ENCODE measurements around the gene SYT2.
"Not testable (repeated sequence)": the region's sequence is repeated elsewhere in the genome, so short reads cannot be mapped to it uniquely, and the experiment has no call there.

Gene SYT2

DNA sequence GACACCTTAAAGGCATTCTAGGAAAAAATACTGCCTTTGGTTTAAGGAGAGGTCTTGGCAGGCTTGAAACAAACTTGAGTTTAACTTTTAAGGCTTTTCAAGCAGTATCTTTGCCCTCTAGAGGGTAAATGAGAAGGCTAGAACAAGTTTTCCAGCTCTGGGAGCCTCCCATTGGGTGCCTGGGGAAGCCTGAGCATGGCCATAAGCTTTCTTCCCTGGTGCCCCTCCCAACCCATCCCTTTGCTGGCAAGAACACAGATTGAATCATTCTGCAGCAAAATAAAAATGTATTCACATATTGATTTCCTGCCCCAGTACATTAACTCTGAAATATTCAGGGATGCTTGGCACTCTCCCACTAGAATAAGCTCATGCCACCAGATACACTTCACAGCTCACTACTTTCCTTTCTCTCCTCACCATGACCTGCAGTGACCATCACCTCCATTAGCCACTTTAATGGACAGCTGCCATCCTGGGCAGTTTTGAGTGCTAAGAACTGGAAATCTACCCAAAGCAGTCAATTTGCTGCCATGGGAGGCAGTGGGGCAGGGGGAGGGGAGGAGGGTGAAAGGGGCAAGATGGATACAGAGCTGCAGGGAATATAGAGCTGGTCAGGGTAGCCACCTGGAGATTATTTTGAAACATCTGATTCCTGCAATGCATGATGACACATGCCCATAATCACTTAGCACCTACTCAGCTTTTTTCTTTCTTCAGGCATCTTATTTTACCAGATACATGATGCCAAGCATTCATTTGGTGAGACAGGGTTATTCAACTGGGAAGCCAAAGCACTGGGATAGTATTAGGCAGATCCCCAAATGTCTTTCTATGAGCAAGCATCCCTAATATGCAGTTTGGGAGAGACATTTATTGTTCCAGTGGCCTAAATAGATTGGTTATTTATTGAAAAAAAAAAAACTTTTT, 140.6 kb downstream of the SYT2 start:
- no peak for DNase-seq (ENCODE audit: low spot score)

DNA sequence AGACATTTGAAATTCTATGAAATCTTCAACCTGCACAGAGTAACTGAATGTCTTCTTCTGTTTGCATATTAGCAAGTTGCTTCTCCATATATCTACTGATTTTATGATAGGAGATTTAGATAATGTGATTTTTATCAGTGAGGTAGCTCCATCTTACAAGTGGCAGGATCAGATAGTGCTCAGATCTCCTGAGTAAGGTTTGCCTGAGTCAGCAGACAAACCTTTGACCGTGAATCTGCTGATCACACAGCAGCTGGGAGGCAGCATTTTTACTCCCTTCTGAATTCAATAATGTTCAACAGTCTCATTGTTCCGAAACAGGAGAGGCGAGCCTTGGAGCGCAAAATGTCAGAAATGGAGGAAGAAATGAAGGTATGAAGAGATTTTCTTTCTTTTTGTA, 141.4 kb downstream of the SYT2 start:
- DNase-seq (ENCODE audit: low spot score) = no peak

DNA sequence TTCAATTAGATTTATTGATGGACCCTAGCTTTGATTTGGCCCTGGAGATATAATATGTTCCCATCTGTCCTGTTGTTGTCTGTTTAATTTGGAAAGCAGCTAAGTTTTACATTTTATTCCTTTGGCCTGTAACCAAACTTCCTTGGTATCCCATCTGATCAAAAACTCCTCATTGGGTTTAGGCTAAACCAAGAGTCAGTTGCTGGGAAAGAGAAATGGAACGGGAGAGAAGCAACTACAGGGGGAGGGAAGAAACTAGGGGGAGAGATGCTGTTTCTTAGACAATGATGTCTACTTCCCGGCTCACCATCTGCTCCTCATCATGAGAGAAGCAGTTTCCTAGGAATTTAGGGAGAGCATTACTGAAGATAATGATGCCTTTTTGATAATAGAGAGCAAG, 141.8 kb downstream of the SYT2 start:
- DNase-seq (ENCODE audit: low spot score) = no peak

DNA sequence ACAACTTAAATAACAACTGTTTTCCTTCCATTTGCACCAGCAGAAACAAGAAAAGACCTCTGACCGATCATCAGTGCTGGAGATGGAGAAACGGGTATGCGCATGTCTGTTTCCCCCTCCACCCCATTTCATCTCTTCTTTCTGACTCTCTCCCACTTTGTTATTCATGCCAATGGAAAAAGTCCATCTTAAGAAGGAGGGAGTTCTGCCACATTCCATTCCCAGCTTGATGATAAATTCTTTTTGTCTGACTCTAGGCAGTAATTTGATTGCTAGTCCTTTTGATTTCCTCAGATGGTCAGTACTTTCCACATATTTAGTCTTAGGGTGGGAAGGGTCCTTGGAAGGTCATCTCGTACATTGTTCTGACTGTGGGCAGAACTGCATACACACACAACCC, 142.5 kb downstream of the SYT2 start:
- DNase-seq (ENCODE audit: low spot score) = no peak

DNA sequence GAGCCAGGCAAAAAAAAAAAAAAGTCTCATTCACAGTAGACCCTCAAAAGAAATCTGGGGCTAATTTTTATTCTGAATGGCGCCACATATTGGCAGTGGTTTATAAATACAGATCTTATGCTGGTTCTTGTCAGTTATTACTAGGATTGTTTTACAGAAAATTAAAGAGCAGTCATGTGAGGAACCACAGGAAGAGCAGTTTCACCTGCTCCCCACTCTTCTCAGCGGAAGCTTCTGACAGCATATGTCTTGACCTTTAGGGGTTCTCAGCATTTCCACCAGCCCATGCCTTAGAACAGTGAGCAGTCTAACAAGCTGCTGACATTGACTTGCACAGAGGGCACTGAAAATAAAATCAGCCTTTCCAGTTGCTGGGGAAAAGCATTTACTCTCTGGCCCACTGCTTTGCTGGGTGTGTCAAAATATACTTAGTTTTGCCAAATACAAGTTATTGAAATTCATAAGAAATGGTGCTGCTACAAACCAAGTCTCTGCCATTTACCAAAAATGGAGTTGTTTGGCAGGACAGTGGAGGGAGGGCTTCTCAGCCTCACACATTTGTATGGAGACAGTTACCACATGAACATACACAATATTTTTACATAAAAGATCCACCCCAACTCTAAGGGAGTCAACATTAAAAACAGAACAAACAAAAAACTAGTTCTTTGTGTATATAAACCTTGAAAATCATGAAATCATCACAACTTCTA, 144.2 kb downstream of the SYT2 start:
- DNase-seq (ENCODE audit: low spot score) = no peak

DNA sequence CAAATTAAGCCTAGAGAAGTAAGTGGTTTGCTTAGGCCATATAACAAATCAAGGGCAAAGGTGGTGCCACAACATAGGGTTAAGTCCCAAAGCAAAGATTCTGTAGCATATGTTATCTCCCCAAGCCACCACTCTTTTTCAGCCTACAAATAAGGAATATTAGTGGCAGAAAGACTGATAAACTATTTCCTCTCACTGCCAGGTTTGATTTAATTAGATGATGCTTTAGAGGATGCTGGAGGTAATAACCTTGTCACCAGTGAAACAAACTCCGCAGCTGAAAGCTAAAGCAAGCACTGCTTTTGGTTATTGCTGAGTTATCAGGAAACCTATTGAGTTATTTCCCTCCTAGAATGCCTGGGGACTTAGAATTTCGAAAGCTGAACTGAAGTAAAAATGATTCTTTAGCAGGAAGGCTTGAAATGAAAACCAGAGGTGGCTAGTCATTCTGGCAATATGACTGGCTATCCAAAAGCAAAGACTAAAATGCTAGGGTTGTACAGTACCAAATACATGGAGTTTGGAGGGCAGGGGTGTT, 145.2 kb downstream of the SYT2 start:
- no peak for DNase-seq (ENCODE audit: low spot score)

DNA sequence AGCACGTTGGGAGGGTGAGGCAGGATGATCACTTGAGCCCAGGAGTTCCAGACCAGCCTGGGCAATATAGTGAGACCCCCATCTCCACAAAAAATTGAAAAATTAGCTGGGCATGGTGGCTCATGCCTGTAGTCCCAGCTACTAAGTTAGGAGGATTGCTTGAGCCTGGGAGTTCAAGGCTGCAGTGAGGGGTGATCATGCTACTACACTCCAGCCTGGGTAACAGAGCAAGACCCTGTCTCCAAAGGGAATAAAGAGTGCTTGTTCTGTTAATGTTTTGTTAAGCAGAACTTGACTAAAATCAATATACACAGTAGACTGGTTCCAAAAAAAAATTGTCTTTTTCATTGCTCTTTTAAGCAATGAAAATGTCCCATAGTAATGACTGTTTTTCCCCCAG, 146.4 kb downstream of the SYT2 start:
- DNase-seq (ENCODE audit: low spot score) = no peak

DNA sequence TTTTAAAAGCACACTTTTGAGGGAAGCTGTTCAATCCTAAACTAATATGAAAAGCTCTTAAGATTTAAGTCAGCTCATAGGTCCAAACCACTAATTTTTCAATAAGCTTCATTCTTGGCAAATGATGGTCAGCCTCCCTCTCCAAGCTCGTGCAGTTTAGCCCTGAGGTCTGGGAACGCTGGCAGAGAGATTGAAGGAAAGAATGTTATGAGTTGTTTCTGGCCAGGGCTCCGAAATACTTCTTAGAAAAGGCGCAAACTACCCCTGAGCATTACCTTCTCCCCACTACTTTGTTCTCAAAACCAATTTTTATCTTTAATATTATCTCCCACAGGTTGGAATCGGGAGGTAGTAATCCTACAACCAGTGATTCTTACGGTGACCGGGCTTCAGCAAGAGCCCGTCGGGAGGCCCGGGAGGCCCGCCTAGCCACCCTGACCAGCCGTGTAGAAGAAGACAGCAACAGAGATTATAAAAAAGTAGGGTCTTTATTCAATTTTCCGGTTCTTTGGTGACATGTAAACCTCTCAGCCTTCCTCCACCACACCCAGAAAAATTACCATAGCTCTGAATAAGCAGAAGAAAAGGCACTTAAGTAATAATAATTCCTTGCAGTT, 147.7 kb downstream of the SYT2 start:
- no peak for DNase-seq (ENCODE audit: low spot score)

DNA sequence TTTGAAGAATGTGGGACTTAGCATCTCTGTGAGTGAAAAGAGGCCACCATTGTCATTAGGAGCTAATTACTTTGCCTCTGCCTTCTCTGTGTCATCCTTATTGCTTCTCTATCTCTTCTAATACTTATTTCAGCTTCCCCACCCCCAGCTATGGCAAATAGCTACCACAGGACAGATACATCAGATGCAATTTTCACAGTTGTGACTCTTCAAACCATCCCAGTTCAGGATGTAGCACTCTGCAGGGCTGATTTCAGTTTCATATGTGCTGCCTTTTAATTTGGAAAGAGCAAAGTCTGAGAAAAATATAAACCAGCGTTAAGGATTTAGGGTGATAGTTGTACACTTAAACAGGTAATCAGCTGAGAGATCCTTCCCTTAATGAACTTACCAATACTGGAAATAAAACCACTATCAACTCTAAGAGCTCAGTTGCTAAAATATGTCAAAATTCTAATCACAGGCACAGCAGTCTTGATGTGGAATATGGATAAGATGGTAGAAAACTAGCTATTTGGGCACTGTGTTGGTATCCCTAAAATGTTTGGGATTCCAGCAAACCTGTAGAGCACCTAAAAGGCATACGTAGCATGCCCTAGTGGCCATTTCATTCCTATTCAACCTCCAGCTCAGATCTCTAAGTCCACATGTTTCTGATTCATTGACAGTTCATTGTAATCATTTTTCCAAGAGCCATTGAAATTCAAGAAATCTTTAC, 148.4 kb downstream of the SYT2 start:
- DNase-seq (ENCODE audit: low spot score) = no peak

DNA sequence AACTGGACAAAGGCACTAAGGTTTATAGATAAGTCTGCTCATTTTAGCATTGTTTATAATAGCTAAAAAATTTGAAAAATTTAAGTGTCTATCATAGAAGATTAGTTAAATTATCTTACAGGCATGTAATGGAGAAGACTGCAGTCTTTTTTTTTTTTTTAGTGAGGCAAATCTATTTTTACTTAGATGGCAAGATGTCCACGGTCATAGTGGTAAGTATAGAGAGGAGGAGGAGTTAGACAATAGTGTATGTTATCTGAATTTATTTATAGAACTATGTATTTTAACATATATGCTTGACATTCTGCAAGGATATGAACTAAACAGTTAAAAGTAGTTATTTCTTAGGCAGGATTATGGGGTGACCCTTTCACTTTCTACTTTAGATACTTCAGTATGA, 149.0 kb downstream of the SYT2 start:
- no peak for DNase-seq (ENCODE audit: low spot score)

DNA sequence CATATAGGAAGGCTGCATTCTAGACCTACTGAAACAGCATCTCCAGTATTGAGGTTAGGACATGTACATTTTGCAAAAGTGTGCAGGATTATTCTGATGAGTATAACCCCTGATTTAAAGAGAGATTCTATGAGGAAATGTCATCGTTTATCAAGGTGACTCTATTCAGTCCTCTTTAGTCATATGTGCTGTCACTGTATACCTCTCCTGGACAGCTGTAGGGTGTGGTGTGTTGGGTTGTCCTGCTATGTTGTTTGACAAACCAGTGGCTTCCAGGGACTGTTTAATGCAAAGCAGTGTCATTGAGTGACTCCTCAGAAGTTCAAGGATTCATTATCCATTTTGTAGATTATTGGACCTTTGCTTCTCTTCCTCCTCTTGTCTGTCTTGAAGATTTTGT, 152.6 kb downstream of the SYT2 start:
- not testable (repeated sequence) for DNase-seq (ENCODE audit: low spot score)

DNA sequence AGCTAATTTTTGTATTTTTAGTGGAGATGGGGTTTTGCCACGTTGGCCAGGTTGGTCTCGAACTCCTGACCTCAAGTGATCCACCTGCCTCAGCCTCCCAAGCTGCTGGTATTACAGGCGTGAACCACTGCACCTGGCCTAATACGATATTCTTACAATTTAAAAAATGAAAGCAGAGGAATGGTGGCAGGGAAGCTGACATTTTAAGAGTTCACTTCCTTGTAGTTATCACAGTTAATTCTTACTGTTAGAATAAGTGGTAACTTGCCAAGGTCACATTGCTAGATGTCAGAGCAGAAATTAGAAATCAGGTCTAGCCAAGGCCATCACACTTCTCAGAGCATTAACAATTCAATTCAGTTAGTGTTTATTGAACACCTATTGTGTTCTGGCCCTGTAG, 154.2 kb downstream of the SYT2 start:
- DNase-seq (ENCODE audit: low spot score) = not testable (repeated sequence)

DNA sequence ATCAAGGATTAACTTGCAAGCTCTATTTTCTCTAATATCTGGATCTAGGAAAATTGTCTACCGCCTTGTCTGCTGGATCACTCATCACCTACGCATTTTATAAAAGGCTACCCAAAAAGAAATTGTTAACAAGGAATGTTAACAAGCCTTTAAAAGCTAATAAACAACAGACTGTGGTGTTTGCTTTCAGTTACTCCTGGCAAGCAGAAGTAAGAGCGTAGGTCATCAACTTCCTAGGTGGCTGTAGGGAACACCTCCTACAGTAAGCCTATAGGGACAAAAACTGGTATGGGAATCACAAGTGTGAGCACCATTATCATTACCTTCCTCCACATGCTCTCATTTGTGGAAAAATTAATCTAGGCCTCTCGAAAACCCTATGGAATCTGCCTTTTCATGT, 155.6 kb downstream of the SYT2 start:
- DNase-seq (ENCODE audit: low spot score) = not testable (repeated sequence)

DNA sequence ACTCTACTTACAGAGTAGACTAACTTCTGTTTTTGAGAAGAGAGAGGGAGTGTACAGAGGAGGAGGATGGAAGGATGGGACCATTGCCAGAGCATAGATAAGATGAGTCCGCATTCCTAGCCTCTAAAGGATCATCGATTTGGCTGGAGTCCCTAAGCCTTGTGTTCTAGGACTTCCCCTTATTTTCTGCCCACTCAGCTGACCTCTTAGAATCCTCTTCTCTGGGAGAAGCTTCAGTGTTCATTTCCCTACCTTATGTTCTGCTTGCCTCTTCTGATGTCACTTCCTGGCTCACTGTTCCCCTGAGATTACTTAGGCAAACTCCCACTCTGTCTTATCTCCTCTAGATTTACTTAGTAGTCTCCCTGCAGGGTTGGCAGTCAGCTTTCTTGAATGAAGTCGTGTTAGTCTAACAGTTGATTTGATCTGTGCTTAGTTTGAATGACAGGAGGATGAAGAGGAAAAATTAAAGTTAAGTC, 156.7 kb downstream of the SYT2 start:
- no peak for DNase-seq (ENCODE audit: low spot score)

DNA sequence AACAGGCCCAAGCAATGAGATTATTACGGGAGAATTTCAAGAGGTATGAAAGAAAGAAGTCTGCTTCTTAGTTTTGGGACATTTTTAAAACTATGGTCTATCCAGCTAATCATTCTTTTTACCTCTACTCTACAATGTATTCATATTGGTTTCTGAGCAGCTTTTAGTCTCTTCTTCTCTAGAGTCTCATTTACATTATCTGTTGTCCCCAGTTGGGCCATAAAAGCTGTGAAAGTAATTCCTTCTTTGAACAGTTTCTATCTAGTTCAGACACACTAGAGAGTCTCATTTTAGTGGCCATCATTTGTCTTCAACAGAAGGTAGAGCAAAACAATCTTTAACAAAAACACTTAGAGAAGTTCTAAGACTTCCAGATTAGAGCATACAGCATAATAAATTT, 157.2 kb downstream of the SYT2 start:
- DNase-seq (ENCODE audit: low spot score) = not testable (repeated sequence)

DNA sequence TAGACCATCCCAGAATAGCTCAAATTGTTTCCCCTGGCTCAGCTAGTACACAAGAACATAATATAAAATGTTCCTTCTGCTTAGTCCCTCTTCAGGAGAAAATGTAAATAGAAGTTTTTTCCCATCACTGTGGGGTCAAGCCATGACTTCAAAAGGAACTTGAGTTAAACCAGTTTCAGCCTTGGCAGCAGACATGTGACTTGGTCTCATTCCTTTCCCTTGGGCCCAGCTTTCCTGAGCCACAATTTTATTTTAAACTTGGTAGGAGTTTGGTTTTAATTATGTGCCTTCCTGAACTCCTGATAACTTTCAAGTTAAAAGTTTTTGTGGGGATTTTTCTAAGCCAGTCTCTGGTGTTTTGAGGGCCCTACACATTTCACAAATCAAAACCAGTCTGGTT, 157.6 kb downstream of the SYT2 start:
- not testable (repeated sequence) for DNase-seq (ENCODE audit: low spot score)

DNA sequence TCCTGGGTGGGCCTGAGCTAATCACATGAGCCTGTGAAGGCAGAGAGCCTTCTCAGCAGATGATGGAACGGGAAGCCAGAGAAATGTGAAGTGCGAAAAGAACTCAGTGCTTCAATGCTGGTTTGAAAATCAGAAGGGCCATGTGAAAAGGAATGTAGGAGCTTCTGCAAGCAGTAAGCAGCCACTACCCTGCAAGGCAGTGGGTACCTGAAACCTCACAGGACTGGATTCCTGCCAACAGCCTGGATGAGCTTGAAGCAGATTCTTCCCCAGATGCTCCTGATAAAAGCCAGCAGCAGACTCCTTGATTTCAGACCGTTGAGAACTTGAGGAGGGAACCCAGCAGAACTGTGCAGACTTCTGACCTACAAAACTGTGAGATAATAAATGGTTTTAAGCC, 158.6 kb downstream of the SYT2 start:
- no peak for DNase-seq (ENCODE audit: low spot score)

DNA sequence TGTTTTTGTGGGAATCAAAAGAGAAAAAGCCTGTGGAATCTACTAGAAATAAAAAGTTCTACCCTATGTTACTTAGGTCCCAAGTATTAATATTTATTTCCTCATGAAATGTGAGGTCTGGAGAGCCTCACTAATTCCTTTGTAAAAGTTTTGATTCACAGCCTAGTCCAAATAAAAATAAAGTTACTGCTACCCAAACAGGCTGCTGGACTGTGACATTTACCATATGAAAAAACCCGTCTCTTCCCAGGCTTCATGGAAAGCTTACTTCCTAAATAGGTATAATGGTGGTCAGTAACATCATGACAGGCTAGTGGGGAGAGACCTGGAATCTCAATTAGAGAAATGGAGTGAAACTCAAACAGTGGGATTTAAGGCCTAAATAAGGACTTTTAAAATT, 160.2 kb downstream of the SYT2 start:
- DNase-seq (ENCODE audit: low spot score) = not testable (repeated sequence)

DNA sequence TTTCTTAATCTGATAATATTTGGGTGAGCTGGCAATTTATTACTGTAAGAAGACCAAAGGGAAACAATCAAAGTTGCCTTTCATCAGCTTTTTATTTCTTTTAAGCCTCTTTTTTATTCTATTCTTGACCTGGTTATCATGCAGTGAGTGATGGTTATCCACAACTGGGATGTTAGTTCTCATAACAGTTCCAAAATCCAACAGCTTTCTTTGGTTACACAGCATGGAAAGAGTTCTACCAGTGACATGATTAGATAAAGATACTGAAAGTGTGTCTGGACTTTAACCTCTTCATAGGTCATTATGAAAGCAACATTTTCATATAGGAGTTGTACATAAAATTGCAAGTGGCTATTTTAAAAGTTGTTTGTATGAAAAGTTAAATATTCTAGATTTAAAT, 163.0 kb downstream of the SYT2 start:
- DNase-seq (ENCODE audit: low spot score) = no peak

DNA sequence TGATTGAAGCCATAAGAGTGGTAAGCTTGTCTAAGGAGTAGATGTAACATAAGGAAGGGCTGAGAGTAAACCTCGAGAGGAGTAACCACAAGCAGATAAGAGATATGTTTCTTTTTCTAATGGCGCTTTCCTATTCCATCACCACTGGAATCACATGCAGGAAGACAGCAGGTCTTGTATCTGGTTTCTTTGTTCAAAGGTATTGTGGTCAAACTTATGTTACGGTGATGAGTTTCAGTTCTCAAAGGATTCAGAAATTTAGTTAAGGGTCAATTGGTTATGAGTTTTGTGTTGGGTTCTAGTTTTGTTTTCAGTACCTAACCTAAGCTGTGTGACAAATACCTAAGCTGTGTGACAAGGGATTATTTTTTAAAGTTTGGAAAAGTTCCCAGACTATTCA, 163.5 kb downstream of the SYT2 start:
- not testable (repeated sequence) for DNase-seq (ENCODE audit: low spot score)

DNA sequence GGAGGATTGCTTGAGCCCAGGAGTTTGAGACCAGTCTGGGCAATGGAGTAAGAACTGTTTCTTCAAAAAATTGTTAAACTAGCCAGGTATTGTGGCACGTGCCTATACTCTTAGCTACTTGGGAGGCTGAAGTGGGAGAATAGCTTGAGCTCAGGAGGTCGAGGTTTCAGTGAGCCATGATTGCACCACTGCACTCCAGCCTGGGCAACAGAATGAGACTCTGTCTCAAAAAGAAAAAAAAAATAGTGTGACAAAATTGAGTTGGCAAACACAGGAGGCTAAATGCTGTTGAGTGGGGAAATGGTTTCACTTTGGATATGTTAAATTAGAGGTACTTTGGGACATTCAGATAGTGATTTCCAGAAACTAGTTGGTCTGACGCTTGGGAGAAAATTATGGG, 163.9 kb downstream of the SYT2 start:
- not testable (repeated sequence) for DNase-seq (ENCODE audit: low spot score)

All from kidney capillary endothelial cell (primary cell).